GM12891 (cell line): Measurements from ENCODE around the gene CCDC9B.

Source experiments
- PAX5 ChIP-seq: IDR thresholded peaks from 2 replicates; pipeline ENCODE4 v1.6.1; 2011; ENCODE audit warnings: low read length, moderate library complexity, mild to moderate bottlenecking; ENCODE audit not compliant: insufficient read depth, severe bottlenecking
- POLR2A ChIP-seq: IDR thresholded peaks from 2 replicates; pipeline ENCODE4 v1.6.1; 2011; ENCODE audit warnings: low read depth, low read length, control low read depth
- POLR2AphosphoS5 ChIP-seq: IDR thresholded peaks from 2 replicates; pipeline ENCODE4 v1.6.1; 2011; ENCODE audit warnings: low read depth, low read length, control low read depth

- TF ChIP-seq POLR2AphosphoS5, result no peak
- TF ChIP-seq POLR2A, result no peak
- no peak for TF ChIP-seq PAX5
Observed at GRCh38 chr15:40295297-40295696, 45.4 kb downstream of the CCDC9B start.
